Cardiac muscle cell (in vitro differentiated cells and primary cell): ENCODE measurements around the gene POLR2L. TPM values are rescaled to one million over a fixed set of nuclear protein-coding genes. Genes with fewer than 3 reads are reported as not detected.
A peak's percentile ranks its signal among the peaks of the same experiment; 100 is the strongest.

Source experiments
- DNase-seq, 2 donors: peaks; one replicate each; pipeline versions ENCODE4 v3.0.0 to v3.0.0-alpha.2; 2010 to 2017; ENCODE audit warnings: low read depth in 1 of 2, low spot score in 1 of 2
- H3K27ac ChIP-seq: fragments of 200-600 bp; sonication (generic); 2 replicates; pipeline ENCODE4 v1.5.1; 2016
- H3K27me3 ChIP-seq: fragments of 200-600 bp; sonication (generic); 2 replicates; pipeline ENCODE4 v1.6.0; 2016; ENCODE audit warnings: control low read depth
- H3K36me3 ChIP-seq: fragments of 200-600 bp; sonication (generic); 2 replicates; pipeline ENCODE4 v1.5.1; 2016; ENCODE audit warnings: control low read depth
- H3K4me1 ChIP-seq: fragments of 200-600 bp; sonication (generic); 2 replicates; pipeline ENCODE4 v1.8.1; 2017; ENCODE audit warnings: low read depth, mild to moderate bottlenecking, mixed run types
- H3K4me3 ChIP-seq: fragments of 200-600 bp; sonication (generic); 2 replicates; pipeline ENCODE4 v1.5.1; 2016; ENCODE audit warnings: mild to moderate bottlenecking
- H3K9me3 ChIP-seq: fragments of 200-600 bp; sonication (generic); 2 replicates; pipeline ENCODE4 v1.5.1; 2017; ENCODE audit warnings: low read depth, mild to moderate bottlenecking, control low read depth
- polyA plus RNA-seq: library from polyadenylated mRNA; unstranded; fragments of >200 nt; fragmentation: Nextera tagmentation; extraction: Ambion mirVana; gene quantifications from 2 replicates; pipeline ENCODE4 v1.2.1, GENCODE V29; 2016
- total RNA-seq: library from RNA; depleted of rRNA; stranded (reverse); fragments of >200 nt; gene quantifications from 2 replicates; pipeline ENCODE4 v1.2.3, GENCODE V29; 2016
- TF ChIP-seq, protein P1 (sequence below): IDR thresholded peaks from 2 replicates; pipeline ENCODE4 v1.5.1; 2012; ENCODE audit warnings: low read depth, mild to moderate bottlenecking, low read length

Gene POLR2L
- total and polyA plus RNA-seq, 2 experiments from 2014 or later: 67.3 to 482 TPM

DNA sequence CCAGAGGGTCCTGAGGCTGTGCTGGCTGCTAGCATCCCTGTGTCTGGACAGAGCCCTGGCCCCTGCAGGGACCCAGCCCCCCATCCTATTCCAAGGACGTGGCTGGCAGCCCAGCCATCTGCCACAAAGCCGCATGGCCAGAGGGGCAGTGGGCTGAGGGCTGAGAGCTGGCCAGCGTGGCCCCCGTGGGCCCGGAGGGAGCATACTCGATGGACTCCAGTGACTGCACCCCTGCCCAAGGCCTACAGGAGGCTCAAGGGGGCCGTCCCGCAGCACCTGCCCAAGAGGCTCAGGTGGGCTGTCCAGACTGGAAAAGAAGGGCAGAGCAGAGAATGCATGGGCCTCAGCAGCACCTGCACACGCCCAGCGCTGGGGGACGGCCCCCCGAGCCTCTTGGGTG, 13.5 kb upstream of the POLR2L start:
- Histone ChIP-seq H3K9me3 (no peaks in the 10 kb centered on the region), H3K27ac (no peak overlapping the region), H3K4me3 (no peak overlapping the region), H3K4me1 (peaks cover 13% of the 10 kb centered on the region), H3K27me3 (no peaks in the 10 kb centered on the region), H3K36me3 (no peaks in the 10 kb centered on the region)
- DNase-seq: no peak
- TF ChIP-seq, protein P1, sequence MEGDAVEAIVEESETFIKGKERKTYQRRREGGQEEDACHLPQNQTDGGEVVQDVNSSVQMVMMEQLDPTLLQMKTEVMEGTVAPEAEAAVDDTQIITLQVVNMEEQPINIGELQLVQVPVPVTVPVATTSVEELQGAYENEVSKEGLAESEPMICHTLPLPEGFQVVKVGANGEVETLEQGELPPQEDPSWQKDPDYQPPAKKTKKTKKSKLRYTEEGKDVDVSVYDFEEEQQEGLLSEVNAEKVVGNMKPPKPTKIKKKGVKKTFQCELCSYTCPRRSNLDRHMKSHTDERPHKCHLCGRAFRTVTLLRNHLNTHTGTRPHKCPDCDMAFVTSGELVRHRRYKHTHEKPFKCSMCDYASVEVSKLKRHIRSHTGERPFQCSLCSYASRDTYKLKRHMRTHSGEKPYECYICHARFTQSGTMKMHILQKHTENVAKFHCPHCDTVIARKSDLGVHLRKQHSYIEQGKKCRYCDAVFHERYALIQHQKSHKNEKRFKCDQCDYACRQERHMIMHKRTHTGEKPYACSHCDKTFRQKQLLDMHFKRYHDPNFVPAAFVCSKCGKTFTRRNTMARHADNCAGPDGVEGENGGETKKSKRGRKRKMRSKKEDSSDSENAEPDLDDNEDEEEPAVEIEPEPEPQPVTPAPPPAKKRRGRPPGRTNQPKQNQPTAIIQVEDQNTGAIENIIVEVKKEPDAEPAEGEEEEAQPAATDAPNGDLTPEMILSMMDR: no peak

- H3K27ac ChIP-seq: peak overlapping the region; percentile 21
These were observed 13.0 kb upstream of the POLR2L start for GRCh38 chr11:855330-855674.

GRCh38 chr11:854601-855329, 12.4 kb upstream of the POLR2L start:
- H3K9me3 ChIP-seq: no peaks in the 10 kb centered on the region
- no peak overlapping the region for H3K4me3 ChIP-seq
- no peak for DNase-seq
- TF ChIP-seq, protein P1: no peak
- H3K36me3 ChIP-seq: no peaks in the 10 kb centered on the region
- peaks cover 13% of the 10 kb centered on the region for H3K4me1 ChIP-seq
- H3K27ac ChIP-seq: peak overlapping the region; percentile 21
- no peaks in the 10 kb centered on the region for H3K27me3 ChIP-seq

More at GRCh38 chr11:855330-855674, 13.0 kb upstream of the POLR2L start:
- Histone ChIP-seq H3K4me3 (no peak overlapping the region), H3K36me3 (no peaks in the 10 kb centered on the region), H3K4me1 (peaks cover 16% of the 10 kb centered on the region), H3K9me3 (no peaks in the 10 kb centered on the region), H3K27me3 (no peaks in the 10 kb centered on the region)
- DNase-seq: no peak
- TF ChIP-seq, protein P1: no peak

- no peaks in the 10 kb centered on the region for H3K9me3 ChIP-seq
- no peaks in the 10 kb centered on the region for H3K36me3 ChIP-seq
- DNase-seq: no peak
- H3K27me3 ChIP-seq: no peaks in the 10 kb centered on the region
- no peak overlapping the region for H3K27ac ChIP-seq
- TF ChIP-seq, protein P1: no peak
- H3K4me1 ChIP-seq: peaks cover 12% of the 10 kb centered on the region
- H3K4me3 ChIP-seq: no peak overlapping the region
These were observed 11.5 kb upstream of the POLR2L start for GRCh38 chr11:853682-854448.

DNA sequence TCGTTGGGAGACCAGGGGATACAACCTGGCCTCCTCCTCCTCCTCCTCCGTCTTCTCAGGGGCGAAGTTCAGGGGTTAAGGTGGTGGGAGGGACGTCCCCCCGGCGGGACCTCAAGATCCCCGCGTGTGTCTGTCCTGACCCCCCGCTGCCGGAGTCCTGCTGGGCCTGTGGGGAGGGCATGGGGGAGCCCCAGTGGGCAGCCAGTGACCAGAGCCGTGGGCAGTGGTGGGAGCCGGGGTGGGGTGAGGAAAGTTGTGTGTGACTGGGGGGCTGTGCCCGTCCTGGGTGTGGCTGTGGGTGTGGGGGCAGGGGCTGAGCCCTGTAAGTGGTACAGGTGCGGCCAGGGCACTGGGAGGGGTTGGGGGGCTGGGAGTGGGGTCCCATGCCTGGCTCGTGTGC, 10.4 kb upstream of the POLR2L start:
- no peak overlapping the region for H3K27ac ChIP-seq
- H3K36me3 ChIP-seq: no peaks in the 10 kb centered on the region
- no peaks in the 10 kb centered on the region for H3K27me3 ChIP-seq
- no peaks in the 10 kb centered on the region for H3K9me3 ChIP-seq
- TF ChIP-seq, protein P1: no peak
- peaks cover 15% of the 10 kb centered on the region for H3K4me1 ChIP-seq
- DNase-seq: no peak
- H3K4me3 ChIP-seq: no peak overlapping the region
